Stimulated activated naive CD4-positive, alpha-beta T cell (primary cell): Measurements from ENCODE around the gene EEF1AKMT4.

Source experiments
- DNase-seq, 6 experiments: peaks; one replicate each; lab custom pipeline; 2025; lab: John Stamatoyannopoulos, UW

The EEF1AKMT4 gene

GRCh38 chr3:184298759-184299487 lies 49.5 kb downstream of the EEF1AKMT4 start, which contains the start of gene PSMD2:
Gene PSMD2 (plus strand): TSS chr3:184299241. CDS start chr3:184299267, 26 bp downstream.
- peak; percentile 93 to 97 (median 96) for DNase-seq

GRCh38 chr3:184299488-184300377 lies 50.3 kb downstream of the EEF1AKMT4 start:
- DNase-seq = no peak

GRCh38 chr3:184300378-184300720 lies 50.9 kb downstream of the EEF1AKMT4 start:
- DNase-seq = no peak

GRCh38 chr3:184305577-184305976 lies 56.1 kb downstream of the EEF1AKMT4 start:
- no peak for DNase-seq

GRCh38 chr3:184306341-184306972 lies 57.0 kb downstream of the EEF1AKMT4 start:
- DNase-seq = no peak

- no peak for DNase-seq
These were observed 58.4 kb downstream of the EEF1AKMT4 start for GRCh38 chr3:184307915-184308314.
